Right lobe of liver (tissue), 6 donors: ENCODE measurements around the gene DUOX2. TPM values are rescaled to one million over a fixed set of nuclear protein-coding genes. Genes with fewer than 3 reads are reported as not detected.

ENCODE experiments used
- ATAC-seq, 4 donors: fragments of 200-7000 bp; cut with Tn5 transposase; one replicate each; pipeline ENCODE4 v1.9.1; 2020; ENCODE audit warnings: mild to moderate bottlenecking in 4 of 4, moderate library complexity in 4 of 4
- DNase-seq, 3 donors: peaks; one replicate each; pipeline ENCODE4 v3.0.0-alpha.2; 2020
- H3K27ac ChIP-seq, 3 donors: fragments of 200-600 bp; one replicate each; pipeline ENCODE4 v1.8.0; 2022
- H3K27me3 ChIP-seq, 2 donors: fragments of 200-600 bp; one replicate each; pipeline ENCODE4 v1.8.0; 2022
- H3K36me3 ChIP-seq, 4 donors: fragments of 200-600 bp; sonication (generic) in 1 of 4; one replicate each; pipeline versions ENCODE4 v1.5.1 to v1.8.0; 2017 to 2022; ENCODE audit warnings: control low read depth in 1 of 4
- H3K4me1 ChIP-seq, 4 donors: fragments of 200-600 bp; sonication (generic) in 1 of 4; one replicate each; pipeline versions ENCODE4 v1.5.1 to v1.8.0; 2017 to 2022; ENCODE audit warnings: control low read depth in 1 of 4
- H3K4me3 ChIP-seq, 3 donors: fragments of 200-600 bp; one replicate each; pipeline ENCODE4 v1.8.0; 2022
- H3K9me3 ChIP-seq, 4 donors: fragments of 200-600 bp; sonication (generic) in 1 of 4; one replicate each; pipeline versions ENCODE4 v1.5.1 to v1.8.0; 2017 to 2022; ENCODE audit warnings: control low read depth in 1 of 4
- CTCF ChIP-seq, 4 donors: fragments of 200-600 bp in 3 of 4; fragments of 450-650 bp in 1 of 4; IDR thresholded peaks; one replicate each; pipeline versions ENCODE4 v1.5.1 to v1.8.0; 2016 to 2022; ENCODE audit warnings: antibody characterized with exemption in 4 of 4, mild to moderate bottlenecking in 2 of 4
- POLR2A ChIP-seq: fragments of 450-650 bp; IDR thresholded peaks from one replicate; pipeline ENCODE4 v1.6.1; 2017; ENCODE audit warnings: antibody characterized with exemption, mild to moderate bottlenecking
- WGBS: methylation state at CpG from one replicate; pipeline ENCODE4 v1.1.6; 2018; ENCODE audit warnings: low coverage, low lambda C conversion rate; ENCODE audit not compliant: insufficient coverage; ENCODE audit errors: missing lambda C conversion rate; 5-methylcytosine and 5-hydroxymethylcytosine counted together
- intact Hi-C, 2 donors: fragments of 100-400 bp; cut with DNase I; formaldehyde crosslinking; loops; one replicate each; pipeline versions ENCODE4 v1.11.2 to v1.14.1; 2022
- total RNA-seq, 6 experiments: library from RNA; depleted of rRNA in 2 of 6; stranded (reverse); fragments of >200 nt in 2 of 6; fragmentation: NEBNext Ultra II Directional in 3 of 6; extraction: Animal tissue kit (Norgen Biotek cat#: 25700) in 3 of 6; gene quantifications; one replicate each; pipeline versions ENCODE4 v1.1.0 to v1.2.4, GENCODE V29; 2016 to 2023
- donor health status: DM: no; HTN: yes; CAD: no.
- donor health status: DM: no; HTN: no; CAD: no.
- donor health status: DM: no; HTN: no; CAD: no.
- donor health status: DM: no; HTN: yes; CAD: no.
- donor health status: DM: no; HTN: yes; CAD: no.

DUOX2 gene
- total RNA-seq, 6 experiments from 2014 or later: 0.02 to 0.93 (median 0.25) TPM; not detected in 1

- Histone ChIP-seq H3K27me3 (peaks cover 0 to 13% of the 10 kb centered on the region in 2 donors), H3K36me3 (no peaks in the 10 kb centered on the region), H3K4me1 (peaks cover 0 to 14% (median 0%) of the 10 kb centered on the region in 4 donors), H3K4me3 (no peak overlapping the region), H3K27ac (no peak overlapping the region), H3K9me3 (no peaks in the 10 kb centered on the region)
- no peak for ATAC-seq
- WGBS: 83% methylated on average over 1 of the region's 3 CpGs
- no peak for DNase-seq
- no peak for TF ChIP-seq CTCF (IDR thresholded peaks at IDR 0.05)
- TF ChIP-seq POLR2A: no peak
- intact Hi-C loops: no loop called here
Measured at GRCh38 chr15:45132844-45133560, 19.0 kb upstream of the DUOX2 start.

GRCh38 chr15:45131510-45131909 is 17.5 kb upstream of the DUOX2 start:
- ATAC-seq (peak in 3 of 4 donors; percentile 23 to 59 (median 50)), DNase-seq (peak in 2 of 3 donors; percentile 22 to 34)
- H3K4me3 ChIP-seq: no peak overlapping the region
- H3K27ac ChIP-seq: no peak overlapping the region
- no peaks in the 10 kb centered on the region for H3K36me3 ChIP-seq
- intact Hi-C loops: no loop called here
- H3K27me3 ChIP-seq: peaks cover 0 to 13% of the 10 kb centered on the region in 2 donors
- peaks cover 0 to 14% (median 0%) of the 10 kb centered on the region in 4 donors for H3K4me1 ChIP-seq
- no peaks in the 10 kb centered on the region for H3K9me3 ChIP-seq
- WGBS: 40% methylated on average over 3 of the region's 3 CpGs
- TF ChIP-seq CTCF (IDR thresholded peaks at IDR 0.05) (no peak), POLR2A (no peak)

GRCh38 chr15:45130291-45131000 is 16.5 kb upstream of the DUOX2 start:
- peak in 1 of 3 donors; percentile 12 for DNase-seq
- peaks cover 0 to 13% of the 10 kb centered on the region in 2 donors for H3K27me3 ChIP-seq
- no peak overlapping the region for H3K27ac ChIP-seq
- H3K9me3 ChIP-seq: no peaks in the 10 kb centered on the region
- no peak overlapping the region for H3K4me3 ChIP-seq
- TF ChIP-seq POLR2A (no peak), CTCF (IDR thresholded peaks at IDR 0.05) (no peak)
- intact Hi-C loops: no loop called here
- ATAC-seq: no peak
- H3K36me3 ChIP-seq: no peaks in the 10 kb centered on the region
- H3K4me1 ChIP-seq: peaks cover 0 to 14% (median 0%) of the 10 kb centered on the region in 4 donors
- WGBS: no CpG with 5 or more reads among the region's 7 CpGs

- H3K9me3 ChIP-seq: no peaks in the 10 kb centered on the region
- peaks cover 0 to 7% (median 0%) of the 10 kb centered on the region in 4 donors for H3K4me1 ChIP-seq
- H3K27me3 ChIP-seq: peaks cover 0 to 10% of the 10 kb centered on the region in 2 donors
- WGBS: 8% methylated on average over 9 of the region's 46 CpGs
- H3K4me3 ChIP-seq: no peak within 1 kb of the TSS
- no peak within 1 kb of the TSS for H3K27ac ChIP-seq
- TF ChIP-seq CTCF (IDR thresholded peaks at IDR 0.05) (no peak), POLR2A (no peak)
- H3K36me3 ChIP-seq: no peaks in the 10 kb centered on the region
- intact Hi-C loops: no loop called here
- peak in 1 of 3 donors; percentile 55 for DNase-seq
- peak in 1 of 4 donors; percentile 20 for ATAC-seq
Measured at GRCh38 chr15:45129651-45130129, 15.7 kb upstream of the DUOX2 start, which contains the start of the genes DUOX1 and DUOXA1. TSS of gene DUOX1 (plus strand) at chr15:45129994. CDS start at chr15:45131967, 1,973 bp downstream. TSS of gene DUOXA1 (minus strand) at chr15:45129879. CDS start at chr15:45123014, 6,865 bp downstream.
